Glomerular endothelial cell (primary cell): ENCODE measurements around the gene METTL15. TPM values are rescaled to one million over a fixed set of nuclear protein-coding genes. Genes with fewer than 3 reads are reported as not detected.
A peak's percentile ranks its signal among the peaks of the same experiment; 100 is the strongest.
"Not testable (repeated sequence)": the region's sequence is repeated elsewhere in the genome, so short reads cannot be mapped to it uniquely, and the experiment has no call there.

Source experiments
- DNase-seq: peaks from one replicate; pipeline ENCODE4 v3.0.0-alpha.2; 2011; ENCODE audit warnings: low read depth, low spot score; ENCODE audit errors: extremely low read depth
- total RNA-seq: library from RNA; depleted of rRNA; stranded (reverse); fragments of >200 nt; gene quantifications from 2 replicates; pipeline ENCODE4 v1.2.3, GENCODE V29; 2015

Gene METTL15
- total RNA-seq, 1 donor from 2014 or later: 7.7 TPM

GRCh38 chr11:28110108-28110820 is 2.1 kb downstream of the METTL15 start:
- no peak for DNase-seq

- no peak for DNase-seq
These were observed 2.6 kb downstream of the METTL15 start for GRCh38 chr11:28110821-28111200.

GRCh38 chr11:28114116-28114515 is 5.9 kb downstream of the METTL15 start:
- DNase-seq: no peak

GRCh38 chr11:28114731-28115130 is 6.5 kb downstream of the METTL15 start:
- DNase-seq: no peak

GRCh38 chr11:28117712-28118111 is 9.5 kb downstream of the METTL15 start:
- DNase-seq: no peak

- no peak for DNase-seq
These were observed 15.0 kb downstream of the METTL15 start for GRCh38 chr11:28123151-28123581.

GRCh38 chr11:28132548-28132947 is 24.4 kb downstream of the METTL15 start:
- no peak for DNase-seq

- no peak for DNase-seq
These were observed 25.0 kb downstream of the METTL15 start for GRCh38 chr11:28133146-28133545.

- DNase-seq: not testable (repeated sequence)
These were observed 28.0 kb downstream of the METTL15 start for GRCh38 chr11:28136157-28136556.

GRCh38 chr11:28137366-28137765 is 29.2 kb downstream of the METTL15 start:
- DNase-seq: no peak

- no peak for DNase-seq
These were observed 29.6 kb downstream of the METTL15 start for GRCh38 chr11:28137832-28138231.

- DNase-seq: no peak
These were observed 31.7 kb downstream of the METTL15 start for GRCh38 chr11:28139841-28140415.

- no peak for DNase-seq
These were observed 32.7 kb downstream of the METTL15 start for GRCh38 chr11:28140689-28141455.

- no peak for DNase-seq
These were observed 34.5 kb downstream of the METTL15 start for GRCh38 chr11:28142724-28143123.

GRCh38 chr11:28144808-28145207 is 36.6 kb downstream of the METTL15 start:
- no peak for DNase-seq

- DNase-seq: peak; percentile 71
These were observed 38.0 kb downstream of the METTL15 start for GRCh38 chr11:28146123-28146751.

GRCh38 chr11:28152743-28153142 is 44.6 kb downstream of the METTL15 start:
- DNase-seq: no peak

GRCh38 chr11:28153586-28153985 is 45.4 kb downstream of the METTL15 start:
- DNase-seq: no peak

- DNase-seq: no peak
These were observed 60.5 kb downstream of the METTL15 start for GRCh38 chr11:28168718-28169117.

- no peak for DNase-seq
These were observed 61.6 kb downstream of the METTL15 start for GRCh38 chr11:28169816-28170215.

GRCh38 chr11:28170759-28171158 is 62.6 kb downstream of the METTL15 start:
- DNase-seq: no peak
